Stimulated activated CD4-positive, alpha-beta T cell treated with anti-CD3 and anti-CD28 coated beads, Interleukin-2, amount 100 ng/mL, for 48 hours (primary cell): ENCODE data around the gene RASSF3.

Source experiments
- DNase-seq, 2 donors: peaks; one replicate each; pipeline ENCODE4 v3.0.0-alpha.2; 2020

RASSF3 gene

GRCh38 chr12:64696080-64696741 lies 85.9 kb downstream of the RASSF3 start:
- DNase-seq = no peak

GRCh38 chr12:64699504-64700115 lies 89.3 kb downstream of the RASSF3 start:
- DNase-seq = no peak

- no peak for DNase-seq
These were observed 90.2 kb downstream of the RASSF3 start for GRCh38 chr12:64700532-64700931.

GRCh38 chr12:64701283-64701682 lies 91.0 kb downstream of the RASSF3 start:
- DNase-seq = no peak

- DNase-seq = no peak
These were observed 96.0 kb downstream of the RASSF3 start for GRCh38 chr12:64706306-64706705.

GRCh38 chr12:64706857-64707256 lies 96.6 kb downstream of the RASSF3 start:
- no peak for DNase-seq

GRCh38 chr12:64707362-64707761 lies 97.1 kb downstream of the RASSF3 start:
- DNase-seq = no peak

- DNase-seq = no peak
These were observed 97.6 kb downstream of the RASSF3 start for GRCh38 chr12:64707926-64708325.

GRCh38 chr12:64709429-64709828 lies 99.1 kb downstream of the RASSF3 start:
- DNase-seq = no peak

- no peak for DNase-seq
These were observed 103.1 kb downstream of the RASSF3 start for GRCh38 chr12:64713376-64713775.

GRCh38 chr12:64714551-64714968 lies 104.3 kb downstream of the RASSF3 start:
- DNase-seq = no peak

GRCh38 chr12:64716371-64716770 lies 106.1 kb downstream of the RASSF3 start:
- DNase-seq = no peak

GRCh38 chr12:64716839-64717455 lies 106.7 kb downstream of the RASSF3 start:
- DNase-seq = no peak

GRCh38 chr12:64718649-64719048 lies 108.4 kb downstream of the RASSF3 start:
- no peak for DNase-seq

- no peak for DNase-seq
These were observed 110.6 kb downstream of the RASSF3 start for GRCh38 chr12:64720884-64721283.

- no peak for DNase-seq
These were observed 112.5 kb downstream of the RASSF3 start for GRCh38 chr12:64722835-64723234.

- DNase-seq = no peak
These were observed 113.3 kb downstream of the RASSF3 start for GRCh38 chr12:64723630-64724029.

- DNase-seq = no peak
These were observed 114.0 kb downstream of the RASSF3 start for GRCh38 chr12:64724201-64724745.

GRCh38 chr12:64729909-64730587 lies 119.8 kb downstream of the RASSF3 start:
- DNase-seq = no peak

GRCh38 chr12:64730588-64730969 lies 120.3 kb downstream of the RASSF3 start:
- no peak for DNase-seq

- no peak for DNase-seq
These were observed 121.4 kb downstream of the RASSF3 start for GRCh38 chr12:64731683-64732082.

GRCh38 chr12:64733857-64734256 lies 123.6 kb downstream of the RASSF3 start:
- DNase-seq = no peak

- DNase-seq = no peak
These were observed 125.1 kb downstream of the RASSF3 start for GRCh38 chr12:64735442-64735841.

- no peak for DNase-seq
These were observed 126.5 kb downstream of the RASSF3 start for GRCh38 chr12:64736771-64737170.
